Measurements from ENCODE around the gene GCNT2. TPM values are rescaled to one million over a fixed set of nuclear protein-coding genes. Genes with fewer than 3 reads are reported as not detected.

GCNT2 gene
- total RNA-seq, 4 donors from 2014 or later: 3.8 to 7.9 (median 6.0) TPM

GRCh38 chr6:10535193-10535592 is 14.0 kb downstream of the GCNT2 start:
- DNase-seq (ENCODE audit: low spot score) (no peak), ATAC-seq (ENCODE audit: low FRiP score) (no peak)
- no peak for TF ChIP-seq CTCF (IDR thresholded peaks at IDR 0.05)

GRCh38 chr6:10537726-10538125 is 16.6 kb downstream of the GCNT2 start:
- TF ChIP-seq CTCF (IDR thresholded peaks at IDR 0.05): no peak
- no peak for DNase-seq (ENCODE audit: low spot score)
- no peak for ATAC-seq (ENCODE audit: low FRiP score)

- ATAC-seq (ENCODE audit: low FRiP score): no peak
- no peak for DNase-seq (ENCODE audit: low spot score)
- TF ChIP-seq CTCF (IDR thresholded peaks at IDR 0.05): no peak
These were observed 19.1 kb downstream of the GCNT2 start for GRCh38 chr6:10540073-10540746.

- TF ChIP-seq CTCF (IDR thresholded peaks at IDR 0.05): no peak
- DNase-seq (ENCODE audit: low spot score): no peak
- no peak for ATAC-seq (ENCODE audit: low FRiP score)
These were observed 20.4 kb downstream of the GCNT2 start for GRCh38 chr6:10541591-10541990.

- TF ChIP-seq CTCF (IDR thresholded peaks at IDR 0.05): no peak
- ATAC-seq (ENCODE audit: low FRiP score): no peak
- no peak for DNase-seq (ENCODE audit: low spot score)
These were observed 21.1 kb downstream of the GCNT2 start for GRCh38 chr6:10542213-10542612.

GRCh38 chr6:10543488-10543887 is 22.3 kb downstream of the GCNT2 start:
- ATAC-seq (ENCODE audit: low FRiP score): no peak
- TF ChIP-seq CTCF (IDR thresholded peaks at IDR 0.05): no peak
- DNase-seq (ENCODE audit: low spot score): no peak

- ATAC-seq (ENCODE audit: low FRiP score) (no peak), DNase-seq (ENCODE audit: low spot score) (no peak)
- no peak for TF ChIP-seq CTCF (IDR thresholded peaks at IDR 0.05)
These were observed 24.3 kb downstream of the GCNT2 start for GRCh38 chr6:10545482-10545881.
